Measurements from ENCODE around the gene ATXN7. TPM values are rescaled to one million over a fixed set of nuclear protein-coding genes. Genes with fewer than 3 reads are reported as not detected.

ATXN7 gene
- total RNA-seq, 1 experiment from 2014 or later: 4.0 TPM

- no peak for DNase-seq (ENCODE audit: low spot score)
These were observed 155.6 kb downstream of the ATXN7 start for GRCh38 chr3:64019271-64019670.

- DNase-seq (ENCODE audit: low spot score): no peak
These were observed 156.2 kb downstream of the ATXN7 start for GRCh38 chr3:64019879-64020278.

- no peak for DNase-seq (ENCODE audit: low spot score)
These were observed 158.3 kb downstream of the ATXN7 start for GRCh38 chr3:64021922-64022321.

GRCh38 chr3:64022451-64023186 lies 159.0 kb downstream of the ATXN7 start:
- no peak for DNase-seq (ENCODE audit: low spot score)

GRCh38 chr3:64023187-64023860 lies 159.7 kb downstream of the ATXN7 start, which contains the start of gene PSMD6:
PSMD6 (minus strand) TSS chr3:64023494; CDS start chr3:64023419, 75 bp downstream.
- peak; percentile 55 for DNase-seq (ENCODE audit: low spot score)

GRCh38 chr3:64023861-64024223 lies 160.2 kb downstream of the ATXN7 start:
- DNase-seq (ENCODE audit: low spot score): no peak

GRCh38 chr3:64026346-64026745 lies 162.7 kb downstream of the ATXN7 start:
- DNase-seq (ENCODE audit: low spot score): no peak

- no peak for DNase-seq (ENCODE audit: low spot score)
These were observed 164.0 kb downstream of the ATXN7 start for GRCh38 chr3:64027658-64028057.

GRCh38 chr3:64028754-64029153 lies 165.1 kb downstream of the ATXN7 start:
- no peak for DNase-seq (ENCODE audit: low spot score)

GRCh38 chr3:64029287-64029686 lies 165.6 kb downstream of the ATXN7 start:
- DNase-seq (ENCODE audit: low spot score): no peak

- peak; percentile 57 for DNase-seq (ENCODE audit: low spot score)
These were observed 167.1 kb downstream of the ATXN7 start for GRCh38 chr3:64030741-64031140.

GRCh38 chr3:64031540-64032508 lies 168.2 kb downstream of the ATXN7 start:
- no peak for DNase-seq (ENCODE audit: low spot score)

- DNase-seq (ENCODE audit: low spot score): no peak
These were observed 169.4 kb downstream of the ATXN7 start for GRCh38 chr3:64033069-64033468.

- DNase-seq (ENCODE audit: low spot score): no peak
These were observed 173.4 kb downstream of the ATXN7 start for GRCh38 chr3:64037084-64037483.

GRCh38 chr3:64038253-64038767 lies 174.6 kb downstream of the ATXN7 start:
- no peak for DNase-seq (ENCODE audit: low spot score)

- DNase-seq (ENCODE audit: low spot score): no peak
These were observed 175.7 kb downstream of the ATXN7 start for GRCh38 chr3:64039332-64039731.

GRCh38 chr3:64039981-64040733 lies 176.5 kb downstream of the ATXN7 start:
- DNase-seq (ENCODE audit: low spot score): no peak

- DNase-seq (ENCODE audit: low spot score): no peak
These were observed 179.3 kb downstream of the ATXN7 start for GRCh38 chr3:64042952-64043351.

- DNase-seq (ENCODE audit: low spot score): no peak
These were observed 182.9 kb downstream of the ATXN7 start for GRCh38 chr3:64046592-64046991.

- DNase-seq (ENCODE audit: low spot score): no peak
These were observed 183.4 kb downstream of the ATXN7 start for GRCh38 chr3:64046996-64047594.

GRCh38 chr3:64047787-64048186 lies 184.1 kb downstream of the ATXN7 start:
- no peak for DNase-seq (ENCODE audit: low spot score)

Data from H4 (cell line).